Measurements from ENCODE around the gene C2CD4D. TPM values are rescaled to one million over a fixed set of nuclear protein-coding genes. Genes with fewer than 3 reads are reported as not detected.

C2CD4D gene
- total RNA-seq, 1 experiment from 2014 or later, result 0.79 TPM

GRCh38 chr1:151868486-151868885, 28.9 kb upstream of the C2CD4D start:
- Histone ChIP-seq H3K79me2 (ENCODE audit: insufficient read depth, low read length) (no peaks in the 10 kb centered on the region), H3K56ac (ENCODE audit: insufficient read length, low read depth, low read length) (no peak overlapping the region), H2AK5ac (ENCODE audit: insufficient read length, low read length) (no peak overlapping the region), H2BK12ac (ENCODE audit: insufficient read length, low read depth, low read length) (no peak overlapping the region), H2BK120ac (ENCODE audit: low read depth, low read length, poor library complexity, severe bottlenecking) (no peak overlapping the region), H4K20me1 (ENCODE audit: control insufficient read depth, insufficient read depth, insufficient read length) (no peaks in the 10 kb centered on the region), H3K23me2 (ENCODE audit: insufficient read length, low read depth, low read length, poor library complexity, severe bottlenecking) (no peaks in the 10 kb centered on the region), H2BK5ac (ENCODE audit: insufficient read length, low read length) (no peak overlapping the region), H3K4ac (ENCODE audit: low read depth, low read length) (no peak overlapping the region), H4K5ac (ENCODE audit: insufficient read length, low read depth, low read length) (no peak overlapping the region), H3K27me3 (ENCODE audit: insufficient read depth, low read length) (peaks cover 2% of the 10 kb centered on the region; the same call in 1 of the 2 replicates), H3K4me1 (ENCODE audit: insufficient read depth, low read length) (no peaks in the 10 kb centered on the region), H3K79me1 (ENCODE audit: insufficient read depth, low read depth, low read length, poor library complexity, severe bottlenecking) (no peaks in the 10 kb centered on the region), H3K9ac (ENCODE audit: extremely low read depth, insufficient read length, low read length) (no peak overlapping the region), H4K8ac (replicated peaks; ENCODE audit: insufficient read length, low read depth, low read length) (no peak overlapping the region), H2BK15ac (ENCODE audit: low read depth, low read length) (no peak overlapping the region), H3K9me3 (ENCODE audit: control insufficient read depth, low read depth, low read length) (no peaks in the 10 kb centered on the region), H4K91ac (ENCODE audit: insufficient read length, low read depth, low read length) (no peak overlapping the region), H3K14ac (ENCODE audit: insufficient read depth, low read length) (no peak overlapping the region), H2AFZ (ENCODE audit: low read length) (no peak overlapping the region), H3K27ac (ENCODE audit: insufficient read length, low read depth, low read length) (no peak overlapping the region), H2BK20ac (ENCODE audit: low read depth, low read length, poor library complexity, severe bottlenecking) (no peak overlapping the region), H3K18ac (ENCODE audit: insufficient read length, low read depth, low read length) (no peak overlapping the region), H3K4me2 (ENCODE audit: insufficient read depth, insufficient read length, low read length) (no peak overlapping the region), H3T11ph (ENCODE audit: low read length) (no peak overlapping the region), H3K23ac (ENCODE audit: insufficient read length, low read depth, low read length) (no peak overlapping the region)
- Mint-ChIP-seq H3K4me3 (no peak overlapping the region), H3K36me3 (ENCODE audit: insufficient read depth in 1 of 3, low read depth in 3 of 3) (no peaks in the 10 kb centered on the region; a peak in 1 of 7 replicates), H3K27me3 (ENCODE audit: low read depth) (peaks cover 45% of the 10 kb centered on the region), H3K27ac (no peak overlapping the region), H3K9me3 (no peaks in the 10 kb centered on the region), H3K4me1 (peaks cover 15% of the 10 kb centered on the region in 2 experiments)
- TF ChIP-seq CTCF (conservative IDR thresholded peaks at IDR 0.05), result no peak
- no peak for DNase-seq
- whole genome bisulfite sequencing (ENCODE audit: extremely low coverage, insufficient read length, low lambda C conversion rate), result no CpG with 5 or more reads among the region's 3 CpGs

Measured in H9 (cell line).